Measurements from ENCODE around the gene FOXP1. TPM values are rescaled to one million over a fixed set of nuclear protein-coding genes. Genes with fewer than 3 reads are reported as not detected.

Gene FOXP1
- total and polyA plus RNA-seq, 7 experiments from 2014 or later = 104 to 537 (median 444) TPM

DNA sequence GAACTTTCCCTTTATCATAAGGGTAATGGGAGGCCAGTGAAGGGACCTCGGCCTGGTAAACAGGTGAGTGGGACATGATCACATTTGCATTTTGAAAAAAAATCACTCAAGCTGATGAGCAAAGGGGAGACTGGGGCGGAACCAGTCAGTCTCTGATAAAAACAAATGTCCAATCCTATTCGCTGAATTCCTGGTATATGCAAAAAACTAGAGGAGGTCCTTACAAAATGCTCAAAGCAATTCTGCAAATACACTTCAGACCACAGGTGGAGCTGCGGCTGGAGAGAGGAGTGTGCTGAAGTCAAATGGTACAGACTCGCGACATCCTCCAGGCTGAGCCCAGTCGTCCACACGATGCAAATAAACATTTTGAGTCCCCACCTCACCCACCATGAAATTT, 166.7 kb downstream of the FOXP1 start:
- no peaks in the 10 kb centered on the region for H3K27me3 ChIP-seq (ENCODE audit: control insufficient read depth in 2 of 2, insufficient read depth in 2 of 2, low read length in 2 of 2)
- no peaks in the 10 kb centered on the region for H3K36me3 ChIP-seq (ENCODE audit: control insufficient read depth in 2 of 3, insufficient read depth in 3 of 3, low read length in 3 of 3)
- no peaks in the 10 kb centered on the region for H3K9me3 Mint-ChIP-seq
- peak overlapping the region; percentile 67 for H3K27ac ChIP-seq (ENCODE audit: low read depth, low read length)
- no peaks in the 10 kb centered on the region for H3K9me3 ChIP-seq (ENCODE audit: control insufficient read depth in 2 of 3, low read length in 3 of 3)
- H3K4me3 ChIP-seq (ENCODE audit: low read length) = peak overlapping the region; percentile 20
- H3K27me3 Mint-ChIP-seq = peaks cover 0 to 44% (median 0%) of the 10 kb centered on the region in 5 donors
- ATAC-seq (peak; percentile 69), DNase-seq (peak in 7 of 9 donors; percentile 56 to 72 (median 65))
- H3K27ac Mint-ChIP-seq = peak overlapping the region in 8 of 9 donors; percentile 87 to 99 (median 94)
- peaks cover 54 to 87% of the 10 kb centered on the region in 2 donors for H3K4me1 ChIP-seq (ENCODE audit: control insufficient read depth in 2 of 2, insufficient read depth in 2 of 2, low read length in 2 of 2)
- peaks cover 3 to 30% (median 7%) of the 10 kb centered on the region in 5 donors for H3K36me3 Mint-ChIP-seq
- intact Hi-C loops (cut with micrococcal nuclease) = loop anchor here in 1 of 2 donors (1.0 to 2.0 kb wide), 5 partner anchors 9 to 95 kb away; no protein-coding TSS in a partner anchor
- H3K4me3 Mint-ChIP-seq = peak overlapping the region in 9 of 10 donors; percentile 40 to 82 (median 69)
- peaks cover 41 to 99% (median 96%) of the 10 kb centered on the region in 7 donors for H3K4me1 Mint-ChIP-seq
- ChIA-PET CTCF (interaction anchor here (0.6 to 1.5 kb wide), 11 partner anchors 9 to 700 kb away, joined by 3 to 8 read pairs (median 4); no protein-coding TSS in a partner anchor), POLR2A (interaction anchor here (0.7 to 20.0 kb wide), 15 partner anchors 9 to 173 kb away, joined by 3 to 356 read pairs (median 3); no protein-coding TSS in a partner anchor)

DNA sequence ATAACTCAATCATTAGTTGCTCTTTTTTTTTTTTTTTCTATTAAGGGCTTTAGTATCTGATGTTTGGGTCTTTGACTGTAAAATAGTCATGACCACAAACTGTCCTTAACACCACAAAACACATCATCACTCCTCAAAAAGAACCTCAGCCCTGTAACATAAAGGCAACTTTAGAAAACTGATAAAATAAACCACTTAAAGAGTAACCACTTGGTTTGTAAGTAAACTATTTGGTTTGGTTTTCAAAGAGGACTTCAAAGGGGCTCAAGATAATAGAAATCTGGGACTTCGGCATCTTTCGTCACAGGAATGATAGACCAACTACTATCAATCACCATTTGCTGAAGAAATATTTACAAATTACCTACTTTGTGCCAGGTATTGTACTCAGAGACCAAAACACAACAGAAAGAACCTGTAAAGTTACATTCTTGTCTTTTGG, 167.8 kb downstream of the FOXP1 start:
- peaks cover 5 to 35% (median 7%) of the 10 kb centered on the region in 5 donors for H3K36me3 Mint-ChIP-seq
- POLR2A ChIA-PET = interaction anchor here (0.8 to 20.0 kb wide), 4 partner anchors 12 to 31 kb away, joined by 3 to 356 read pairs (median 3); no protein-coding TSS in a partner anchor
- H3K4me3 ChIP-seq (ENCODE audit: low read length) = peak overlapping the region; percentile 20

DNA sequence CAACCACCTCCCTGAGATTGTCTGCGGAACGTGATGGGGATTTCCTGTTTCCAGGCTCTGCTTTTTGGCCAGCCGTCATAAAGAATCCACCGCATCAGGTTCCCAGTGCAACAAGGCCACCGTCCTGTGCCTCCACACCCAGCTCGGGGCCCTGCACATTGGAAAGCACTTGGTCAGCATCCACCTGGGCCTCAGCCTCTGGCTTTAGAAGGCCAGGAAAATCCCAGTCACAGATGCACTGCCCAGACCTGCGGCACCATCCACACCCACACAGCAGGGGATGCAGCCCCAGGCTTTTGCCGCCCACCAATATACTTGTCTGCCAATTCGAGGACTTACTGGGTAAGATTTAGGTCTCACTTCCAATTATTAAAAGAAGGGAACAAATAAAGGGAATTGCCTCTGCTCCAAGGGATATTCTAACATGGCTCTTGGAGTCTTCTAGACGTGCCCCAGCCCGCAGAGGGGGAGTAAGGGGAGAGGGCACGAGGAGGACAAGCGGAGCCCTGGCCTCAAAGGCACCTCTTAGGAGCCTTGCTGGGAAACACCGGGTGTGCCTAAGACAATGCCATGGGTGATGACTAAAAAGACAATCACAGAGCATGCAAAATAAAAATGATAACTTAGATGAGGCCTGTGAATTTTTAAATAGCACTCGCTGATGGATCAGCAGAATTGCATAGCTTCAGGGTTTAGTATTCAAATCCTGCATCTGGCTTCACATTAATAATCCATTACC, 169.2 kb downstream of the FOXP1 start:
- Mint-ChIP-seq H3K27me3 (peaks cover 0 to 45% (median 0%) of the 10 kb centered on the region in 5 donors), H3K9me3 (no peaks in the 10 kb centered on the region), H3K4me1 (peaks cover 28 to 98% (median 97%) of the 10 kb centered on the region in 7 donors), H3K36me3 (peaks cover 6 to 27% (median 7%) of the 10 kb centered on the region in 5 donors), H3K27ac (peak overlapping the region in 8 of 9 donors; percentile 86 to 99 (median 94)), H3K4me3 (peak overlapping the region in 6 of 10 donors; percentile 23 to 82 (median 42))
- ChIA-PET POLR2A (interaction anchor here (0.8 to 1.0 kb wide), 3 partner anchors 11 to 37 kb away, joined by 3 to 4 read pairs (median 3); no protein-coding TSS in a partner anchor), CTCF (interaction anchor here (1.2 kb wide), 1 partner anchor 16 kb away, joined by 4 read pairs; no protein-coding TSS in a partner anchor)
- Histone ChIP-seq H3K27ac (ENCODE audit: low read depth, low read length) (peak overlapping the region; percentile 67), H3K4me3 (ENCODE audit: low read length) (no peak overlapping the region), H3K9me3 (ENCODE audit: control insufficient read depth in 2 of 3, low read length in 3 of 3) (no peaks in the 10 kb centered on the region), H3K27me3 (ENCODE audit: control insufficient read depth in 2 of 2, insufficient read depth in 2 of 2, low read length in 2 of 2) (no peaks in the 10 kb centered on the region), H3K4me1 (ENCODE audit: control insufficient read depth in 2 of 2, insufficient read depth in 2 of 2, low read length in 2 of 2) (peaks cover 42 to 86% of the 10 kb centered on the region in 2 donors), H3K36me3 (ENCODE audit: control insufficient read depth in 2 of 3, insufficient read depth in 3 of 3, low read length in 3 of 3) (no peaks in the 10 kb centered on the region)
- no peak for DNase-seq
- intact Hi-C loops (cut with micrococcal nuclease) = loop anchor here in 1 of 2 donors (2.0 kb wide), 1 partner anchor 42 kb away; no protein-coding TSS in a partner anchor
- ATAC-seq = no peak

More for the DNA sequence above, 167.8 kb downstream of the FOXP1 start:
- H3K27me3 ChIP-seq (ENCODE audit: control insufficient read depth in 2 of 2, insufficient read depth in 2 of 2, low read length in 2 of 2) = no peaks in the 10 kb centered on the region
- H3K4me1 ChIP-seq (ENCODE audit: control insufficient read depth in 2 of 2, insufficient read depth in 2 of 2, low read length in 2 of 2) = peaks cover 43 to 79% of the 10 kb centered on the region in 2 donors
- peak overlapping the region; percentile 67 for H3K27ac ChIP-seq (ENCODE audit: low read depth, low read length)
- Mint-ChIP-seq H3K27me3 (peaks cover 0 to 41% (median 0%) of the 10 kb centered on the region in 5 donors), H3K4me3 (peak overlapping the region in 9 of 10 donors; percentile 31 to 82 (median 69)), H3K4me1 (peaks cover 32 to 98% (median 97%) of the 10 kb centered on the region in 7 donors), H3K27ac (peak overlapping the region in 8 of 9 donors; percentile 91 to 99 (median 94)), H3K9me3 (no peaks in the 10 kb centered on the region)
- intact Hi-C loops (cut with micrococcal nuclease) = loop anchor here in 1 of 2 donors (2.0 kb wide), 2 partner anchors 17 to 43 kb away; no protein-coding TSS in a partner anchor
- ATAC-seq (peak; percentile 72), DNase-seq (peak in 6 of 9 donors; percentile 22 to 55 (median 46))
- H3K9me3 ChIP-seq (ENCODE audit: control insufficient read depth in 2 of 3, low read length in 3 of 3) = no peaks in the 10 kb centered on the region
- no peaks in the 10 kb centered on the region for H3K36me3 ChIP-seq (ENCODE audit: control insufficient read depth in 2 of 3, insufficient read depth in 3 of 3, low read length in 3 of 3)
- CTCF ChIA-PET = interaction anchor here (1.2 kb wide), 1 partner anchor 17 kb away, joined by 4 read pairs; no protein-coding TSS in a partner anchor

DNA sequence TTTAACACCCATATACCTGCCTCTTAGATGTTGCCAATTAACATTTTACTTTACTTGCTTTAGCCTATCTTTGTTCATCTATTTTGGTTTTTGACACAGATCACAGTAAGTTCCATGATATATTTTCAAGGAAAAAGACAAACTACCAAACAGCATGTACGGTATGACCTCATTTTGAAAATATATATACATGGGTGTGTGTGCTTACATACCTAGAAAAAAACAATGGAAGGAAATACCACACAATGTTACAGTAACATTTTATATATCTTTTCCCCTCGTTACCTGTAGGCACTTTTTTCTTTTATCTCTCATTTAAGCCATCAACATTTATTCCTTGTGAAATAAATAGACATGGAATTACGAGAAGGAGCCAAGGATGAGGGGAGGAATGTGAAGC, 170.0 kb downstream of the FOXP1 start:
- peaks cover 0 to 51% (median 0%) of the 10 kb centered on the region in 5 donors for H3K27me3 Mint-ChIP-seq
- Histone ChIP-seq H3K27ac (ENCODE audit: low read depth, low read length) (peak overlapping the region; percentile 67), H3K4me3 (ENCODE audit: low read length) (no peak overlapping the region), H3K4me1 (ENCODE audit: control insufficient read depth in 2 of 2, insufficient read depth in 2 of 2, low read length in 2 of 2) (peaks cover 42 to 85% of the 10 kb centered on the region in 2 donors), H3K9me3 (ENCODE audit: control insufficient read depth in 2 of 3, low read length in 3 of 3) (no peaks in the 10 kb centered on the region), H3K36me3 (ENCODE audit: control insufficient read depth in 2 of 3, insufficient read depth in 3 of 3, low read length in 3 of 3) (no peaks in the 10 kb centered on the region), H3K27me3 (ENCODE audit: control insufficient read depth in 2 of 2, insufficient read depth in 2 of 2, low read length in 2 of 2) (no peaks in the 10 kb centered on the region)
- no peak for ATAC-seq
- H3K4me3 Mint-ChIP-seq = peak overlapping the region in 5 of 10 donors; percentile 4 to 69 (median 59)
- peaks cover 26 to 100% (median 98%) of the 10 kb centered on the region in 7 donors for H3K4me1 Mint-ChIP-seq
- no peaks in the 10 kb centered on the region for H3K9me3 Mint-ChIP-seq
- POLR2A ChIA-PET = no interaction called here
- CTCF ChIA-PET = no interaction called here
- H3K36me3 Mint-ChIP-seq = peaks cover 6 to 33% (median 7%) of the 10 kb centered on the region in 5 donors
- no peak for DNase-seq
- H3K27ac Mint-ChIP-seq = peak overlapping the region in 8 of 9 donors; percentile 42 to 99 (median 84)
- intact Hi-C loops (cut with micrococcal nuclease) = loop anchor here in 1 of 2 donors (2.0 kb wide), 2 partner anchors 15 to 23 kb away; no protein-coding TSS in a partner anchor

DNA sequence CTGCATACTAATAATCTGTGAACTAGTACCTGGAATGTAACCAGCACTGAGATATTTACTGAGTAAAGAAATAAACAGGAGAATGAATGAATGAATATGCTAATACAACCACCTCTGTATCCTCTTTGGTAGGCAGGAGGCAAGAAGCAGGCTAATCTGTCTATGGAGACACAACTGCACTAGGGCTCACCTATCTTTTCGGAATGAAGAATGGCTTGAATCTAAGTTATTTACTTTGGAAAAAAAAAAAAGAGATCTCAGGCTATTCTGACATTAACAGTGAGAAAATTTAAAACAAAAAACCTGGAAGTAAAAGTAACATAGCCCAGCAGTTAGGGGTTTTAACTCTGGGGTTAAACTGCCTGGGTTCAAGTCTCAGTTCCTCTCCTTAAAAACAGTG, 174.2 kb downstream of the FOXP1 start:
- H3K36me3 ChIP-seq (ENCODE audit: control insufficient read depth in 2 of 3, insufficient read depth in 3 of 3, low read length in 3 of 3) = no peaks in the 10 kb centered on the region
- POLR2A ChIA-PET = interaction anchor here (1.2 kb wide), 1 partner anchor 13 kb away, joined by 3 read pairs; no protein-coding TSS in a partner anchor
- intact Hi-C loops (cut with micrococcal nuclease) = no loop called here
- H3K27ac Mint-ChIP-seq = peak overlapping the region in 8 of 9 donors; percentile 43 to 99 (median 82)
- no peaks in the 10 kb centered on the region for H3K27me3 ChIP-seq (ENCODE audit: control insufficient read depth in 2 of 2, insufficient read depth in 2 of 2, low read length in 2 of 2)
- DNase-seq = no peak
- no peaks in the 10 kb centered on the region for H3K9me3 ChIP-seq (ENCODE audit: control insufficient read depth in 2 of 3, low read length in 3 of 3)
- H3K4me1 Mint-ChIP-seq = peaks cover 0 to 97% (median 93%) of the 10 kb centered on the region in 7 donors
- H3K4me3 ChIP-seq (ENCODE audit: low read length) = no peak overlapping the region
- peak overlapping the region in 3 of 10 donors; percentile 32 to 67 (median 50) for H3K4me3 Mint-ChIP-seq
- ATAC-seq = no peak
- peaks cover 0 to 45% (median 0%) of the 10 kb centered on the region in 5 donors for H3K27me3 Mint-ChIP-seq
- no peak overlapping the region for H3K27ac ChIP-seq (ENCODE audit: low read depth, low read length)
- H3K4me1 ChIP-seq (ENCODE audit: control insufficient read depth in 2 of 2, insufficient read depth in 2 of 2, low read length in 2 of 2) = peaks cover 2 to 56% of the 10 kb centered on the region in 2 donors
- H3K36me3 Mint-ChIP-seq = peaks cover 7 to 63% (median 28%) of the 10 kb centered on the region in 5 donors
- CTCF ChIA-PET = no interaction called here
- no peaks in the 10 kb centered on the region for H3K9me3 Mint-ChIP-seq

DNA sequence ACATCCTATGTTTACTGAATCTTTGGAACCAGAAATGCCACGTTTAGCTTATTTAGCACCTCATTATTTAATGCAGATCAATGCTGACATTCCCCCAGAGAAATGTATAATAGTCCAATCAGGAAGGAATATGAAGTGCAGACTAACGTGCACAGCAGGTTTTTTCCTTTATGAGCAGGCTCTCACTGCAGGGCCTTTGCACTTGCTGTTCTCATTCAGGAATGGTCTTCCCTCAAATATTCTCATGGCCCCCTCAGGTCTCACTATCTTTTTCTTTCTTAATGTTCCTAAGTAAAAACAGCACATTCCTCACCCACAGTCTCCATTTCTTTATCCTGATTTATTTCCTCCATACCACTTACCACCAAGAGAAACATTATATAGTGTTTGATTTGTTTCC, 174.6 kb downstream of the FOXP1 start:
- Mint-ChIP-seq H3K27me3 (peaks cover 0 to 45% (median 0%) of the 10 kb centered on the region in 5 donors), H3K4me3 (peak overlapping the region in 3 of 10 donors; percentile 0 to 67 (median 50)), H3K36me3 (peaks cover 7 to 65% (median 28%) of the 10 kb centered on the region in 5 donors), H3K9me3 (no peaks in the 10 kb centered on the region), H3K27ac (peak overlapping the region in 8 of 9 donors; percentile 43 to 99 (median 80)), H3K4me1 (peaks cover 0 to 97% (median 89%) of the 10 kb centered on the region in 7 donors)
- CTCF ChIA-PET = no interaction called here
- ATAC-seq (no peak), DNase-seq (no peak)
- no peaks in the 10 kb centered on the region for H3K27me3 ChIP-seq (ENCODE audit: control insufficient read depth in 2 of 2, insufficient read depth in 2 of 2, low read length in 2 of 2)
- H3K9me3 ChIP-seq (ENCODE audit: control insufficient read depth in 2 of 3, low read length in 3 of 3) = no peaks in the 10 kb centered on the region
- H3K4me1 ChIP-seq (ENCODE audit: control insufficient read depth in 2 of 2, insufficient read depth in 2 of 2, low read length in 2 of 2) = peaks cover 0 to 52% of the 10 kb centered on the region in 2 donors
- H3K36me3 ChIP-seq (ENCODE audit: control insufficient read depth in 2 of 3, insufficient read depth in 3 of 3, low read length in 3 of 3) = no peaks in the 10 kb centered on the region
- no peak overlapping the region for H3K4me3 ChIP-seq (ENCODE audit: low read length)
- intact Hi-C loops (cut with micrococcal nuclease) = no loop called here
- POLR2A ChIA-PET = no interaction called here
- no peak overlapping the region for H3K27ac ChIP-seq (ENCODE audit: low read depth, low read length)

All from naive thymus-derived CD4-positive, alpha-beta T cell (primary cell).